ENCODE measurements around the gene CTSK. TPM values are rescaled to one million over a fixed set of nuclear protein-coding genes. Genes with fewer than 3 reads are reported as not detected.

Gene CTSK
- total and polyA plus RNA-seq, 2 of the 4 experiments (the other 2 are of a cell fraction) = 7.7 to 15.1 TPM

DNA sequence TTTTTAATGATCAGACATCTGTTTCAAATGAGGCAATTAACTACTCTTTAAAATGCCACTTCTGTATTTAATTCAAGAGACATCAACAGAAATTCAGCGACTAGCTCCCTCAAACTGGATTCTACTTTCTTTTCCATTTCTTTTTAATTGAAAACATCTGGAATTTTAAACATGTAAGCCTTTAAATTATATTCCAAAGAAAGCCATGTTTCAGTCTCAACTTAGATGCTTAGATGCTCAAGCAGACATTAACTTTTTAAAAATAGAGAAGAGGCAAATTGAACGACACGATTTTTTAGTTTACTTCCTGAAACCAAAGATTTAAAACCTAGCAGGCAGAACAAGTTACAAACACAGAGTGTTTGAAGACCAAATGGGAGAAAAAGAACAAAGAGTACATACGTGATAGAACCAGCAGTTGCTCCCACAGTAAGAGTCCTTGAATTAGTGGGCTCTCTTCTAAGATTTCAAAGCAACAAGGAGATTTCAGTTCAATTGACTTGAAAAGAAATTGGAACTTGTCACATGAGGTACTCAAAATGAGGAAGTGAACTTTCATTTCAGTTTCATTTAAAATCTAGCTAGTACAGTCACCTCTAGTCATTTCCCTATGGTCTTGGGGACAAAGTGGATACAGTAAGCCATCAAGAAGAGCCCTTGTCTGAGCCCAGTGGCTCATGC is 42.6 kb downstream of the CTSK start, which contains the start of gene CTSS:
Gene CTSS (minus strand): TSS at position 483 of the 681 bp plus-strand sequence. CDS start 1,015 bp downstream, outside the sequence.
- peak within 1 kb of the TSS; percentile 99 for H3K18ac ChIP-seq (ENCODE audit: low read depth, low read length)
- CTCF ChIA-PET = interaction anchor here (0.6 kb wide), 1 partner anchor 16 kb away, joined by 3 read pairs; no protein-coding TSS in a partner anchor
- BruUV-seq (replicated peaks) = no TSS peak
- no peaks in the 10 kb centered on the region for H3K79me1 ChIP-seq (ENCODE audit: low read depth in 1 of 2, low read length in 2 of 2)
- H3K4ac ChIP-seq (ENCODE audit: low read depth, low read length) = peak within 1 kb of the TSS; percentile 70; the same call in 1 of the 2 replicates
- 57% methylated on average over 1 of the region's 4 CpGs; no CpG with 5 or more reads in 1 of the 2 experiments for WGBS, 2 experiments (ENCODE audit: extremely low coverage in 2 of 2, insufficient read length in 1 of 2)
- H2AFZ ChIP-seq (replicated peaks; ENCODE audit: low read length, poor library complexity) = no peak within 1 kb of the TSS
- H3K9me1 ChIP-seq (ENCODE audit: insufficient read depth, low read length) = no peaks in the 10 kb centered on the region; the same call in 1 of the 2 replicates
- H2BK120ac ChIP-seq (ENCODE audit: low read depth, low read length) = peak within 1 kb of the TSS; percentile 61; the same call in 1 of the 2 replicates
- H2AK5ac ChIP-seq (ENCODE audit: low read depth, low read length) = peak within 1 kb of the TSS; percentile 57; the same call in 1 of the 2 replicates
- H3K23ac ChIP-seq (ENCODE audit: low read depth, low read length) = peak within 1 kb of the TSS; percentile 22; the same call in 1 of the 2 replicates
- dilution Hi-C loops (cut with HindIII; ENCODE audit: low sequenced_read_pairs, unreplicated experiment) = no loop called here
- peak within 1 kb of the TSS; percentile 60 for H2BK20ac ChIP-seq (ENCODE audit: low read depth, low read length)
- peak within 1 kb of the TSS; percentile 64 for H2BK5ac ChIP-seq (ENCODE audit: low read depth, low read length, poor library complexity, severe bottlenecking)
- no peak within 1 kb of the TSS for H2AK9ac ChIP-seq (replicated peaks; ENCODE audit: low read depth, low read length, poor library complexity)
- intact Hi-C loops (cut with micrococcal nuclease) = no loop called here
- peaks cover 2% of the 10 kb centered on the region for H3K9me3 ChIP-seq (ENCODE audit: control insufficient read depth, insufficient read depth, low read length)
- ATAC-seq (ENCODE audit: low read depth) (no peak), DNase-seq (peak; percentile 11)
- peak within 1 kb of the TSS; percentile 13; the same call in 1 of the 2 replicates for H3K56ac ChIP-seq (ENCODE audit: extremely low read depth, insufficient read depth, low read length)
- 0 out of 2 replicates have a peak within 1 kb of the TSS, but pooled peaks have one; percentile 5 for H4K91ac ChIP-seq (ENCODE audit: insufficient read depth, low read depth, low read length)
- TF ChIP-seq, protein P1, sequence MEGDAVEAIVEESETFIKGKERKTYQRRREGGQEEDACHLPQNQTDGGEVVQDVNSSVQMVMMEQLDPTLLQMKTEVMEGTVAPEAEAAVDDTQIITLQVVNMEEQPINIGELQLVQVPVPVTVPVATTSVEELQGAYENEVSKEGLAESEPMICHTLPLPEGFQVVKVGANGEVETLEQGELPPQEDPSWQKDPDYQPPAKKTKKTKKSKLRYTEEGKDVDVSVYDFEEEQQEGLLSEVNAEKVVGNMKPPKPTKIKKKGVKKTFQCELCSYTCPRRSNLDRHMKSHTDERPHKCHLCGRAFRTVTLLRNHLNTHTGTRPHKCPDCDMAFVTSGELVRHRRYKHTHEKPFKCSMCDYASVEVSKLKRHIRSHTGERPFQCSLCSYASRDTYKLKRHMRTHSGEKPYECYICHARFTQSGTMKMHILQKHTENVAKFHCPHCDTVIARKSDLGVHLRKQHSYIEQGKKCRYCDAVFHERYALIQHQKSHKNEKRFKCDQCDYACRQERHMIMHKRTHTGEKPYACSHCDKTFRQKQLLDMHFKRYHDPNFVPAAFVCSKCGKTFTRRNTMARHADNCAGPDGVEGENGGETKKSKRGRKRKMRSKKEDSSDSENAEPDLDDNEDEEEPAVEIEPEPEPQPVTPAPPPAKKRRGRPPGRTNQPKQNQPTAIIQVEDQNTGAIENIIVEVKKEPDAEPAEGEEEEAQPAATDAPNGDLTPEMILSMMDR (conservative IDR thresholded peaks at IDR 0.05; ENCODE audit: low read depth, low read length) = no peak
- no peak for TF ChIP-seq RCOR1 (IDR thresholded peaks at IDR 0.05; ENCODE audit: insufficient replicate concordance, low read length)
- TF ChIP-seq CEBPB (IDR thresholded peaks at IDR 0.05; ENCODE audit: low read depth, low read length) = no peak
- TF ChIP-seq, protein P2, sequence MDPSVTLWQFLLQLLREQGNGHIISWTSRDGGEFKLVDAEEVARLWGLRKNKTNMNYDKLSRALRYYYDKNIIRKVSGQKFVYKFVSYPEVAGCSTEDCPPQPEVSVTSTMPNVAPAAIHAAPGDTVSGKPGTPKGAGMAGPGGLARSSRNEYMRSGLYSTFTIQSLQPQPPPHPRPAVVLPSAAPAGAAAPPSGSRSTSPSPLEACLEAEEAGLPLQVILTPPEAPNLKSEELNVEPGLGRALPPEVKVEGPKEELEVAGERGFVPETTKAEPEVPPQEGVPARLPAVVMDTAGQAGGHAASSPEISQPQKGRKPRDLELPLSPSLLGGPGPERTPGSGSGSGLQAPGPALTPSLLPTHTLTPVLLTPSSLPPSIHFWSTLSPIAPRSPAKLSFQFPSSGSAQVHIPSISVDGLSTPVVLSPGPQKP (IDR thresholded peaks at IDR 0.05; ENCODE audit: borderline replicate concordance, low read depth, low read length) = no peak
- TF ChIP-seq CHD1 (IDR thresholded peaks at IDR 0.05; ENCODE audit: low read depth, low read length) = no peak
- TF ChIP-seq, protein P3, sequence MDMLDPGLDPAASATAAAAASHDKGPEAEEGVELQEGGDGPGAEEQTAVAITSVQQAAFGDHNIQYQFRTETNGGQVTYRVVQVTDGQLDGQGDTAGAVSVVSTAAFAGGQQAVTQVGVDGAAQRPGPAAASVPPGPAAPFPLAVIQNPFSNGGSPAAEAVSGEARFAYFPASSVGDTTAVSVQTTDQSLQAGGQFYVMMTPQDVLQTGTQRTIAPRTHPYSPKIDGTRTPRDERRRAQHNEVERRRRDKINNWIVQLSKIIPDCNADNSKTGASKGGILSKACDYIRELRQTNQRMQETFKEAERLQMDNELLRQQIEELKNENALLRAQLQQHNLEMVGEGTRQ (IDR thresholded peaks at IDR 0.05; ENCODE audit: low read depth, low read length) = no peak
- no peak for TF ChIP-seq MAFK (IDR thresholded peaks at IDR 0.05; ENCODE audit: low read depth, low read length)
- in situ Hi-C loops (cut with MboI; ENCODE audit: low sequenced_read_pairs) = no loop called here
- H3K27me3 ChIP-seq (ENCODE audit: control insufficient read depth, insufficient read depth, low read length) = no peaks in the 10 kb centered on the region
- POLR2A ChIA-PET (ENCODE audit: unreplicated experiment) = no interaction called here
- peak within 1 kb of the TSS; percentile 89 for H4K5ac ChIP-seq (ENCODE audit: low read depth, low read length)
- peak within 1 kb of the TSS; percentile 22 to 61; a peak in 3 of 4 replicates for H4K8ac ChIP-seq (ENCODE audit: low read depth in 2 of 2, low read length in 2 of 2)
- H3K36me3 ChIP-seq (ENCODE audit: control insufficient read depth, insufficient read depth, low read length) = no peaks in the 10 kb centered on the region
- H3K14ac ChIP-seq (replicated peaks; ENCODE audit: low read depth, low read length) = peak within 1 kb of the TSS; percentile 51
- no peak within 1 kb of the TSS for H3K9ac ChIP-seq (ENCODE audit: low read depth, low read length)
- H3K4me3 ChIP-seq (ENCODE audit: insufficient read depth, low read depth, low read length) = no peak within 1 kb of the TSS
- peaks cover 11% of the 10 kb centered on the region for H3K4me1 ChIP-seq (ENCODE audit: control insufficient read depth, insufficient read depth, low read length)
- peak within 1 kb of the TSS; percentile 15; the same call in 1 of the 3 replicates for H2BK15ac ChIP-seq (ENCODE audit: low read depth, low read length)
- no peak within 1 kb of the TSS; the same call in 1 of the 2 replicates for H3K27ac ChIP-seq (ENCODE audit: insufficient read depth, low read length)
- no peaks in the 10 kb centered on the region; the same call in 1 of the 2 replicates for H4K20me1 ChIP-seq (ENCODE audit: insufficient read depth, low read length)
- H3K4me2 ChIP-seq (ENCODE audit: low read depth, low read length) = peak within 1 kb of the TSS; percentile 72

Data from IMR-90 (cell line).